ENCODE measurements around the gene ZCCHC7. TPM values are rescaled to one million over a fixed set of nuclear protein-coding genes. Genes with fewer than 3 reads are reported as not detected.
"Not testable (repeated sequence)": the region's sequence is repeated elsewhere in the genome, so short reads cannot be mapped to it uniquely, and the experiment has no call there.

The ZCCHC7 gene
- total RNA-seq, 3 donors from 2014 or later = 19.8 to 29.1 (median 26.9) TPM

DNA sequence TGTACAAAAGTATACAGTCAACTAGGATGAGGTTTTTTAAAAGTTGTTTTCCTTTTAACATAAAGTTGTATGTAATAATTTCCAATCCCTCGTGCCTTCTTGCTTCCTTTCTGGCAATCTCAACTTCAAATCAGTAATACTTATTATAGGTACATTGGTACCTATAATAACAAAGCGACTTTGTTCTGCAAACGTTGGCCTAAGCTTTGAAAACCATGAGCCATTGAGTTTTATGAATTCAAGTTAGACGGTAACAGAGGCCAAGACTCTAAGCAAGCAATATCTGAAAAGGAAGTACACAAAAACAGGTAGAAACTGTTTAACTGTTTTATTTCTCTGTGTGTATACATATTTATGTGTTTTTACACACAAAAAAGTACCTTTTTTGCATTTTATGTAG, 166.9 kb downstream of the ZCCHC7 start:
- Histone ChIP-seq H3K4me3 (no peak overlapping the region), H3K4me1 (peaks cover 0 to 3% of the 10 kb centered on the region in 2 donors), H3K9me3 (no peaks in the 10 kb centered on the region), H3K27me3 (no peaks in the 10 kb centered on the region), H3K36me3 (no peaks in the 10 kb centered on the region), H3K27ac (peak overlapping the region in 1 of 2 donors; percentile 30)
- TF ChIP-seq, protein P1, sequence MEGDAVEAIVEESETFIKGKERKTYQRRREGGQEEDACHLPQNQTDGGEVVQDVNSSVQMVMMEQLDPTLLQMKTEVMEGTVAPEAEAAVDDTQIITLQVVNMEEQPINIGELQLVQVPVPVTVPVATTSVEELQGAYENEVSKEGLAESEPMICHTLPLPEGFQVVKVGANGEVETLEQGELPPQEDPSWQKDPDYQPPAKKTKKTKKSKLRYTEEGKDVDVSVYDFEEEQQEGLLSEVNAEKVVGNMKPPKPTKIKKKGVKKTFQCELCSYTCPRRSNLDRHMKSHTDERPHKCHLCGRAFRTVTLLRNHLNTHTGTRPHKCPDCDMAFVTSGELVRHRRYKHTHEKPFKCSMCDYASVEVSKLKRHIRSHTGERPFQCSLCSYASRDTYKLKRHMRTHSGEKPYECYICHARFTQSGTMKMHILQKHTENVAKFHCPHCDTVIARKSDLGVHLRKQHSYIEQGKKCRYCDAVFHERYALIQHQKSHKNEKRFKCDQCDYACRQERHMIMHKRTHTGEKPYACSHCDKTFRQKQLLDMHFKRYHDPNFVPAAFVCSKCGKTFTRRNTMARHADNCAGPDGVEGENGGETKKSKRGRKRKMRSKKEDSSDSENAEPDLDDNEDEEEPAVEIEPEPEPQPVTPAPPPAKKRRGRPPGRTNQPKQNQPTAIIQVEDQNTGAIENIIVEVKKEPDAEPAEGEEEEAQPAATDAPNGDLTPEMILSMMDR (IDR thresholded peaks at IDR 0.05) = no peak
- TF ChIP-seq POLR2AphosphoS5 (IDR thresholded peaks at IDR 0.05) = no peak
- TF ChIP-seq POLR2A (IDR thresholded peaks at IDR 0.05) = no peak
- DNase-seq (ENCODE audit: low spot score in 2 of 2) = no peak
- intact Hi-C loops (cut with DNase I; ENCODE audit: low total_unique reads) = no loop called here

DNA sequence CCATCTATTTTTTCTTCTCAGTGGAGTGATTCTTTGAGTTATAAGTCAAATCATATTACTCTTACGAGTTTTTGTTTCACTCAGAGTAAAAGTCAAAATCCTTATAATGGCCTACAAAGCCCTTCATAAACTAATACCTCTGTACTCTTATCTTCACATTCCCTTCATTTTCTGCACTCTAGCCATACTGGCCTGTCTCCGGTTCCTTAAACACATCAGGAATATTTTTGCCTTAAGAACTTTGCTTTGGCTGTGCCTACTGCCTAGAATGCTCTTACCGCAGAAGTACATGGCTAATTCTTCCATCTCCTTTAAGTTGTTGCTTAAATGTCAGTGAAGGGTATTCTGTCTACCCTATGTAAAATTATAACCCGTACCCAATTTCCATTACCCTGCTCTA, 169.3 kb downstream of the ZCCHC7 start:
- Histone ChIP-seq H3K27me3 (no peaks in the 10 kb centered on the region), H3K4me1 (peaks cover 0 to 2% of the 10 kb centered on the region in 2 donors), H3K36me3 (no peaks in the 10 kb centered on the region), H3K27ac (no peak overlapping the region), H3K9me3 (no peaks in the 10 kb centered on the region), H3K4me3 (no peak overlapping the region)
- TF ChIP-seq, protein P1 (IDR thresholded peaks at IDR 0.05) = no peak
- TF ChIP-seq POLR2A (IDR thresholded peaks at IDR 0.05) (no peak), POLR2AphosphoS5 (IDR thresholded peaks at IDR 0.05) (no peak)
- DNase-seq (ENCODE audit: low spot score in 2 of 2) = no peak
- intact Hi-C loops (cut with DNase I; ENCODE audit: low total_unique reads) = no loop called here

DNA sequence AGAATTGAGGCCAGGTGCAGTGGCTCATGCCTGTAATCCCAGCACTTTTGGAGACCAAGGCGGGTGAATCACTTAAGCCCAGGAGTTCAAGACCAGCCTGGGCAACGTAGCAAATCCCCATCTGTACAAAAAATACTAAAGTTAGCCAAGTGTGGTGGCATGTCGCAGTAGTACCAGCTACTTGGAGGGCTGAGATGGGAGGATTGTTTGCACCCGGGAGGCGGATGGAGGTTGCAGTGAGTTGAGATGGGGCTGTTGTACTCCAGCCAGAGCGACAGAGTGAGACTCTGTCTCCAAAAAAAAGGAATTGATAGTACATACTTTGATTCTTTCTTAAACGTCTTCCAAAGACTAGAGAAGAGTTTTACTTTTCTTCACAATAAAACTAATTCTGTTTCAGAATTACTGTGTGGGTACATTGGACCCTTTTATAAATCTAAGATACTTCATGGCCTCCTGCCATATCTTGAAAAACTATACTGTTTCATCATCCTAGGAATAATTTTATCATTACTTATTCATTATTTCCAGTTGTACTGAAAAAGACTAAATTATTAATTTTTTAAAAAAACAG, 170.1 kb downstream of the ZCCHC7 start:
- no peak overlapping the region for H3K4me3 ChIP-seq
- no peaks in the 10 kb centered on the region for H3K27me3 ChIP-seq
- no peak for DNase-seq (ENCODE audit: low spot score in 2 of 2)
- intact Hi-C loops (cut with DNase I; ENCODE audit: low total_unique reads) = no loop called here
- peaks cover 0 to 2% of the 10 kb centered on the region in 2 donors for H3K4me1 ChIP-seq
- H3K9me3 ChIP-seq = no peaks in the 10 kb centered on the region
- H3K27ac ChIP-seq = no peak overlapping the region
- TF ChIP-seq, protein P1 (IDR thresholded peaks at IDR 0.05) = no peak
- no peak for TF ChIP-seq POLR2A (IDR thresholded peaks at IDR 0.05)
- no peak for TF ChIP-seq POLR2AphosphoS5 (IDR thresholded peaks at IDR 0.05)
- H3K36me3 ChIP-seq = no peaks in the 10 kb centered on the region

DNA sequence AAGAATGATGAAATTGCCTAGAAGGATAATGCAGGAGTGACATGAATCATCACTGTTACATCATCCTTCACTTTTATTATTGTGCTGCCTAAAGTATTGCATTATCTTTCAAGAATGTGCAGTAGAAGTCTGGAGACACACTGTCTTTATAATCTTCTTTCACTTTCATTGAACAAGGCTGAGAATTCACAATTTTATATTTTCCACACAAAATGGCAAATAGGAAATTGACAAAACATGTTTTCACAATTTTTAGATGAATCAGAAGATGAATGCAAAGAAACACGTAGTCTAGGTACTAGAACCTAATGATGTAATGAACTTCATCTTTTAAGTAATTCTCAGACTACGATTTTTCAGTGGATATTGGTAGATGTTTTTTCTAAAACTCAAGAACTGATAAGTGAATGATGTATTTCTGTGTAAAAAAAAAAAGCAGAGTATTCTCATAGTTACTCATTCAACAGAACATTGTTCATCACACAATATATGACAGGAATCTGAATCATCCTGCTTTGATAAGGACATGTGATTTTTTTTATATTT, 170.6 kb downstream of the ZCCHC7 start:
- no peaks in the 10 kb centered on the region for H3K27me3 ChIP-seq
- H3K4me1 ChIP-seq = peaks cover 0 to 2% of the 10 kb centered on the region in 2 donors
- no peaks in the 10 kb centered on the region for H3K9me3 ChIP-seq
- TF ChIP-seq POLR2AphosphoS5 (IDR thresholded peaks at IDR 0.05) = no peak
- TF ChIP-seq, protein P1 (IDR thresholded peaks at IDR 0.05) = no peak
- no peak for TF ChIP-seq POLR2A (IDR thresholded peaks at IDR 0.05)
- intact Hi-C loops (cut with DNase I; ENCODE audit: low total_unique reads) = no loop called here
- no peaks in the 10 kb centered on the region for H3K36me3 ChIP-seq
- DNase-seq (ENCODE audit: low spot score in 2 of 2) = no peak
- no peak overlapping the region for H3K4me3 ChIP-seq
- no peak overlapping the region for H3K27ac ChIP-seq

DNA sequence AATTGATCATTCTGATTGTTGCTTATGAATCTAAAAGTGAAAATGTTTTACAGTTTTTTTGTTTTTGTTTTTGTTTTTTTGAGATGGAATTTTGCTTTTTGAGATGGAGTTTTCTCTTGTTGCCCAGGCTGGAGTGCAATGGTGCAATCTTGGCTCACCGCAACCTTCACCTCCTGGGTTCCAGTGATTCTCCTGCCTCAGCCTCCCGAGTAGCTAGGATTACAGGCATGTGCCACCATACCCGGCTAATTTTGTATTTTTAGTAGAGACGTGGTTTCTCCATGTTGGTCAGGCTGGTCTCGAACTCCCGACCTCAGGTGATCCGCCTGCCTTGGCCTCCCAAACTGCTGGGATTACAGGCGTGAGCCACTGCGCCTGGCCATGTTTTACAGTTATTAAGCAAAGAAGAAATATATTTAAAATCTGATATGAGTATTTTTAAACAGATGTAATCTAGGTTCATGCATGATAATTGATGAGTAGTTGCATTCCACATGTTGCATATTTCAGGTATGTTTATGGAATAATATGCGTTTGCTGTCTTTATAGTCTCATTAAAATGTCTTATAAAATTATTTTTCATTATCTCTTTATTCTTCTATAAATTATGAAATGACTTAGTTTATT, 171.4 kb downstream of the ZCCHC7 start:
- H3K4me3 ChIP-seq; H3K27me3 ChIP-seq; H3K9me3 ChIP-seq; DNase-seq (ENCODE audit: low spot score in 2 of 2); intact Hi-C loops (cut with DNase I; ENCODE audit: low total_unique reads); H3K27ac ChIP-seq; H3K4me1 ChIP-seq; H3K36me3 ChIP-seq: not testable (repeated sequence)
